Lower leg skin (tissue), 4 donors: Measurements from ENCODE around the gene NMRK2. TPM values are rescaled to one million over a fixed set of nuclear protein-coding genes. Genes with fewer than 3 reads are reported as not detected.

Experiments used
- DNase-seq, 2 donors: peaks; one replicate each; pipeline ENCODE4 v3.0.0-alpha.2; 2019; ENCODE audit warnings: low spot score in 2 of 2
- H3K4me3 ChIP-seq: fragments of 200-600 bp; sonication (generic); 2 replicates; pipeline ENCODE4 v1.5.1; 2017; ENCODE audit warnings: mild to moderate bottlenecking, low read depth; ENCODE audit not compliant: poor library complexity, severe bottlenecking
- CTCF ChIP-seq, 3 donors: fragments of 450-650 bp; IDR thresholded peaks; one replicate each; pipeline ENCODE4 v1.5.1; 2016; ENCODE audit warnings: antibody characterized with exemption in 3 of 3, mild to moderate bottlenecking in 3 of 3, moderate library complexity in 2 of 3
- POLR2A ChIP-seq, 2 donors: fragments of 450-650 bp; IDR thresholded peaks; one replicate each; pipeline ENCODE4 v1.6.1; 2016 to 2017; ENCODE audit warnings: antibody characterized with exemption in 2 of 2, mild to moderate bottlenecking in 1 of 2, moderate library complexity in 1 of 2
- WGBS, 2 donors: methylation state at CpG; one replicate each; pipeline ENCODE4 v1.1.5; 2018; 5-methylcytosine and 5-hydroxymethylcytosine counted together
- intact Hi-C: fragments of 100-400 bp; cut with DNase I; formaldehyde crosslinking; loops from one replicate; pipeline ENCODE4 v1.15.0; 2023; ENCODE audit warnings: low total_unique reads
- total RNA-seq, 4 donors: library from RNA; depleted of rRNA; stranded (reverse); fragments of >200 nt; gene quantifications; one replicate each; pipeline ENCODE4 v1.1.0, GENCODE V29; 2016

Gene NMRK2
- total RNA-seq, 4 donors from 2014 or later, result not detected

GRCh38 chr19:3898426-3898825, 34.4 kb upstream of the NMRK2 start:
- DNase-seq, result no peak
- intact Hi-C loops, result no loop called here
- no peak for TF ChIP-seq POLR2A (IDR thresholded peaks at IDR 0.05)
- TF ChIP-seq CTCF (IDR thresholded peaks at IDR 0.05), result no peak
- WGBS, 2 donors, result 91 to 96% methylated on average over 3 of the region's 3 CpGs
- no peak overlapping the region for H3K4me3 ChIP-seq

GRCh38 chr19:3899531-3900294, 33.2 kb upstream of the NMRK2 start:
- no peak for TF ChIP-seq CTCF (IDR thresholded peaks at IDR 0.05)
- TF ChIP-seq POLR2A (IDR thresholded peaks at IDR 0.05), result no peak
- intact Hi-C loops, result no loop called here
- no peak for DNase-seq
- 29 to 53% methylated on average over 17 to 18 of the region's 18 CpGs for WGBS, 2 donors
- no peak overlapping the region for H3K4me3 ChIP-seq

GRCh38 chr19:3902317-3902973, 30.4 kb upstream of the NMRK2 start:
- DNase-seq, result no peak
- intact Hi-C loops, result no loop called here
- TF ChIP-seq CTCF (IDR thresholded peaks at IDR 0.05), result no peak
- no peak for TF ChIP-seq POLR2A (IDR thresholded peaks at IDR 0.05)
- no peak overlapping the region for H3K4me3 ChIP-seq
- 56 to 69% methylated on average over 15 of the region's 15 CpGs for WGBS, 2 donors

GRCh38 chr19:3904233-3904632, 28.6 kb upstream of the NMRK2 start:
- DNase-seq, result no peak
- WGBS, 2 donors, result 86% methylated on average over 8 of the region's 8 CpGs
- intact Hi-C loops, result no loop called here
- no peak overlapping the region for H3K4me3 ChIP-seq
- TF ChIP-seq CTCF (IDR thresholded peaks at IDR 0.05) (no peak), POLR2A (IDR thresholded peaks at IDR 0.05) (no peak)

GRCh38 chr19:3907626-3908265, 25.1 kb upstream of the NMRK2 start:
- no peak overlapping the region for H3K4me3 ChIP-seq
- no peak for DNase-seq
- intact Hi-C loops, result no loop called here
- TF ChIP-seq POLR2A (IDR thresholded peaks at IDR 0.05) (no peak), CTCF (IDR thresholded peaks at IDR 0.05) (no peak)
- WGBS, 2 donors, result 82 to 88% methylated on average over 36 to 40 of the region's 50 CpGs
